Type B pancreatic cell (in vitro differentiated cells): ENCODE data around the gene KCNQ2. TPM values are rescaled to one million over a fixed set of nuclear protein-coding genes. Genes with fewer than 3 reads are reported as not detected.

ENCODE experiments used
- DNase-seq: peaks from one replicate; pipeline ENCODE4 v3.0.0; 2021; ENCODE audit warnings: mixed read lengths; ENCODE audit not compliant: unreplicated experiment; ENCODE audit errors: extremely low spot score
- H3K27ac Mint-ChIP-seq: 2 replicates; pipeline ENCODE4 v1.8.0; 2021; ENCODE audit warnings: mild to moderate bottlenecking, mixed read lengths
- H3K27me3 Mint-ChIP-seq: 2 replicates; pipeline ENCODE4 v1.8.0; 2021; ENCODE audit warnings: mixed read lengths
- H3K36me3 Mint-ChIP-seq: 2 replicates; pipeline ENCODE4 v1.8.0; 2021; ENCODE audit warnings: mixed read lengths
- H3K4me1 Mint-ChIP-seq: one replicate; pipeline ENCODE4 v1.8.0; 2021; ENCODE audit warnings: mixed read lengths; ENCODE audit not compliant: unreplicated experiment
- H3K4me3 Mint-ChIP-seq: 2 replicates; pipeline ENCODE4 v1.8.0; 2021; ENCODE audit warnings: mild to moderate bottlenecking, mixed read lengths
- H3K9me3 Mint-ChIP-seq: 2 replicates; pipeline ENCODE4 v1.8.0; 2021; ENCODE audit warnings: mixed read lengths
- CTCF ChIP-seq: fragments of 200-600 bp; sonication (generic); conservative IDR thresholded peaks from 2 replicates; pipeline ENCODE4 v1.5.0; 2021; ENCODE audit warnings: antibody characterized with exemption, mild to moderate bottlenecking
- total RNA-seq: library from RNA; stranded (reverse); gene quantifications from 2 replicates; pipeline ENCODE4 v1.2.1, GENCODE V29; 2021; ENCODE audit warnings: low replicate concordance

Gene KCNQ2
- total RNA-seq, 1 donor from 2014 or later = 47.3 TPM

GRCh38 chr20:63490416-63490815, 18.0 kb upstream of the KCNQ2 start:
- no peak overlapping the region for H3K4me3 Mint-ChIP-seq
- no peak overlapping the region for H3K27ac Mint-ChIP-seq
- no peak for DNase-seq
- TF ChIP-seq CTCF = no peak
- H3K9me3 Mint-ChIP-seq = no peaks in the 10 kb centered on the region
- peaks cover 18% of the 10 kb centered on the region for H3K27me3 Mint-ChIP-seq
- H3K36me3 Mint-ChIP-seq = no peaks in the 10 kb centered on the region
- H3K4me1 Mint-ChIP-seq = no peaks in the 10 kb centered on the region

GRCh38 chr20:63488315-63489251, 16.1 kb upstream of the KCNQ2 start:
- no peak overlapping the region for H3K27ac Mint-ChIP-seq
- no peaks in the 10 kb centered on the region for H3K9me3 Mint-ChIP-seq
- DNase-seq = no peak

GRCh38 chr20:63487781-63488241, 15.4 kb upstream of the KCNQ2 start:
- Mint-ChIP-seq H3K9me3 (no peaks in the 10 kb centered on the region), H3K4me3 (no peak overlapping the region), H3K27ac (no peak overlapping the region), H3K4me1 (no peaks in the 10 kb centered on the region), H3K36me3 (no peaks in the 10 kb centered on the region), H3K27me3 (peaks cover 24% of the 10 kb centered on the region)
- no peak for TF ChIP-seq CTCF
- DNase-seq = no peak

More at GRCh38 chr20:63488315-63489251, 16.1 kb upstream of the KCNQ2 start:
- no peaks in the 10 kb centered on the region for H3K4me1 Mint-ChIP-seq
- H3K27me3 Mint-ChIP-seq = peaks cover 22% of the 10 kb centered on the region
- H3K4me3 Mint-ChIP-seq = no peak overlapping the region
- no peaks in the 10 kb centered on the region for H3K36me3 Mint-ChIP-seq
- TF ChIP-seq CTCF = no peak

GRCh38 chr20:63487116-63487764, 14.8 kb upstream of the KCNQ2 start:
- DNase-seq = no peak
- TF ChIP-seq CTCF = no peak
- peaks cover 29% of the 10 kb centered on the region for H3K27me3 Mint-ChIP-seq
- no peak overlapping the region for H3K27ac Mint-ChIP-seq
- H3K4me1 Mint-ChIP-seq = no peaks in the 10 kb centered on the region
- no peaks in the 10 kb centered on the region for H3K9me3 Mint-ChIP-seq
- no peak overlapping the region for H3K4me3 Mint-ChIP-seq
- H3K36me3 Mint-ChIP-seq = no peaks in the 10 kb centered on the region

GRCh38 chr20:63486300-63486855, 13.9 kb upstream of the KCNQ2 start:
- H3K36me3 Mint-ChIP-seq = no peaks in the 10 kb centered on the region
- H3K4me3 Mint-ChIP-seq = no peak overlapping the region
- H3K4me1 Mint-ChIP-seq = peaks cover 2% of the 10 kb centered on the region
- no peak overlapping the region for H3K27ac Mint-ChIP-seq
- no peak for TF ChIP-seq CTCF
- no peak for DNase-seq
- H3K9me3 Mint-ChIP-seq = no peaks in the 10 kb centered on the region
- H3K27me3 Mint-ChIP-seq = peaks cover 31% of the 10 kb centered on the region
